Left kidney (tissue), 2 donors: ENCODE results near the gene DCST2. TPM values are rescaled to one million over a fixed set of nuclear protein-coding genes. Genes with fewer than 3 reads are reported as not detected.

ENCODE experiments used
- DNase-seq: peaks from one replicate; pipeline ENCODE4 v3.0.0-alpha.2; 2013
- polyA plus RNA-seq: library from polyadenylated mRNA; unstranded; fragments of 120-200 nt; gene quantifications from one replicate; pipeline ENCODE4 v1.2.1, GENCODE V29; 2013; ENCODE audit not compliant: insufficient read length

The DCST2 gene
- polyA plus RNA-seq, 1 donor = 2.5 TPM

GRCh38 chr1:154975409-154976059 lies 58.0 kb downstream of the DCST2 start:
- peak; percentile 49 for DNase-seq

GRCh38 chr1:154974808-154975408 lies 58.7 kb downstream of the DCST2 start:
- peak; percentile 98 for DNase-seq

- peak; percentile 100 for DNase-seq
Measured at GRCh38 chr1:154974102-154974807, 59.3 kb downstream of the DCST2 start, which contains the start of gene CKS1B. TSS of gene CKS1B (plus strand) at chr1:154974681. CDS start at chr1:154974746, 65 bp downstream.

GRCh38 chr1:154973344-154974101 lies 60.1 kb downstream of the DCST2 start:
- DNase-seq = peak; percentile 95

- DNase-seq = peak; percentile 51
Measured at GRCh38 chr1:154972517-154973343, 60.9 kb downstream of the DCST2 start.

GRCh38 chr1:154972213-154972516 lies 61.4 kb downstream of the DCST2 start:
- no peak for DNase-seq

- DNase-seq = no peak
Measured at GRCh38 chr1:154971341-154971998, 62.1 kb downstream of the DCST2 start.

- peak; percentile 92 for DNase-seq
Measured at GRCh38 chr1:154970631-154971340, 62.8 kb downstream of the DCST2 start, which contains the start of gene SHC1. TSS of gene SHC1 (minus strand) at chr1:154970747. CDS start at chr1:154970526, 221 bp downstream.

- no peak for DNase-seq
Measured at GRCh38 chr1:154969860-154970452, 63.6 kb downstream of the DCST2 start.

- no peak for DNase-seq
Measured at GRCh38 chr1:154969246-154969645, 64.3 kb downstream of the DCST2 start.

GRCh38 chr1:154968731-154969130 lies 64.8 kb downstream of the DCST2 start:
- DNase-seq = no peak

Other genes with a start within 250 kb of the DCST2 start
- gene KCNN3, start 163.5 kb downstream of the DCST2 start, polyA plus RNA-seq = 2.3 TPM
- 34.9 TPM for gene PMVK, start 97.1 kb downstream of the DCST2 start, polyA plus RNA-seq
- gene PBXIP1, start 77.7 kb downstream of the DCST2 start, polyA plus RNA-seq = 59.6 TPM
- 42.6 TPM for gene PYGO2, start 72.0 kb downstream of the DCST2 start, polyA plus RNA-seq
- 84.1 TPM for gene SHC1, start 63.0 kb downstream of the DCST2 start, polyA plus RNA-seq
- 110 TPM for gene CKS1B, start 59.1 kb downstream of the DCST2 start, polyA plus RNA-seq
- 32.4 TPM for gene FLAD1, start 50.4 kb downstream of the DCST2 start, polyA plus RNA-seq
- 0.93 TPM for gene LENEP, start 40.2 kb downstream of the DCST2 start, polyA plus RNA-seq
- 11.5 TPM for gene ZBTB7B, start 31.0 kb downstream of the DCST2 start, polyA plus RNA-seq
- 0.58 TPM for gene DCST1, start within 50 bp of the DCST2 start, polyA plus RNA-seq
- 41.9 TPM for gene ADAM15, start 17.5 kb upstream of the DCST2 start, polyA plus RNA-seq
- gene EFNA4, start 30.0 kb upstream of the DCST2 start, polyA plus RNA-seq = 20.2 TPM
- 6.1 TPM for gene EFNA3, start 45.1 kb upstream of the DCST2 start, polyA plus RNA-seq
- 56.0 TPM for gene EFNA1, start 94.1 kb upstream of the DCST2 start, polyA plus RNA-seq
- 57.8 TPM for gene SLC50A1, start 102.1 kb upstream of the DCST2 start, polyA plus RNA-seq
- gene DPM3, start 106.8 kb upstream of the DCST2 start, polyA plus RNA-seq = 26.9 TPM
- gene KRTCAP2, start 139.5 kb upstream of the DCST2 start, polyA plus RNA-seq = 134 TPM
- 4.4 TPM for gene TRIM46, start 140.1 kb upstream of the DCST2 start, polyA plus RNA-seq
- 49.6 TPM for gene THBS3, start 174.1 kb upstream of the DCST2 start, polyA plus RNA-seq
- gene MTX1, start 174.9 kb upstream of the DCST2 start, polyA plus RNA-seq = 40.7 TPM
- gene ENTREP3, start 221.7 kb upstream of the DCST2 start, polyA plus RNA-seq = 23.6 TPM
- gene SCAMP3, start 228.6 kb upstream of the DCST2 start, polyA plus RNA-seq = 55.7 TPM
- 87.6 TPM for gene CLK2, start 239.7 kb upstream of the DCST2 start, polyA plus RNA-seq
- gene HCN3, start 243.7 kb upstream of the DCST2 start, polyA plus RNA-seq = 13.9 TPM